ENCODE results near the gene E4F1. TPM values are rescaled to one million over a fixed set of nuclear protein-coding genes. Genes with fewer than 3 reads are reported as not detected.
"Not testable (repeated sequence)": the region's sequence is repeated elsewhere in the genome, so short reads cannot be mapped to it uniquely, and the experiment has no call there.

The E4F1 gene
- total RNA-seq, 1 experiment from 2014 or later, result 21.7 TPM

- DNase-seq (ENCODE audit: extremely low read depth, low read depth), result not testable (repeated sequence)
Measured at GRCh38 chr16:2240331-2240730, 16.9 kb downstream of the E4F1 start.

GRCh38 chr16:2242598-2242997 is 19.2 kb downstream of the E4F1 start:
- DNase-seq (ENCODE audit: extremely low read depth, low read depth), result no peak

GRCh38 chr16:2243031-2243528 is 19.7 kb downstream of the E4F1 start:
- DNase-seq (ENCODE audit: extremely low read depth, low read depth), result no peak

GRCh38 chr16:2243781-2244180 is 20.4 kb downstream of the E4F1 start:
- DNase-seq (ENCODE audit: extremely low read depth, low read depth), result no peak

- no peak for DNase-seq (ENCODE audit: extremely low read depth, low read depth)
Measured at GRCh38 chr16:2244301-2244700, 20.9 kb downstream of the E4F1 start.

- DNase-seq (ENCODE audit: extremely low read depth, low read depth), result no peak
Measured at GRCh38 chr16:2244926-2245795, 21.8 kb downstream of the E4F1 start.

- DNase-seq (ENCODE audit: extremely low read depth, low read depth), result no peak
Measured at GRCh38 chr16:2246301-2246885, 23.0 kb downstream of the E4F1 start.

GRCh38 chr16:2250652-2251295 is 27.4 kb downstream of the E4F1 start:
- no peak for DNase-seq (ENCODE audit: extremely low read depth, low read depth)

GRCh38 chr16:2251296-2252111 is 28.1 kb downstream of the E4F1 start, which contains the start of gene ECI1:
TSS of gene ECI1 (minus strand) at chr16:2251587. CDS start at chr16:2251566, 21 bp downstream.
- DNase-seq (ENCODE audit: extremely low read depth, low read depth), result peak; percentile 95

- no peak for DNase-seq (ENCODE audit: extremely low read depth, low read depth)
Measured at GRCh38 chr16:2252806-2253148, 29.4 kb downstream of the E4F1 start.

GRCh38 chr16:2253293-2253692 is 29.9 kb downstream of the E4F1 start:
- DNase-seq (ENCODE audit: extremely low read depth, low read depth), result no peak

GRCh38 chr16:2256531-2257140 is 33.2 kb downstream of the E4F1 start:
- DNase-seq (ENCODE audit: extremely low read depth, low read depth), result no peak

- DNase-seq (ENCODE audit: extremely low read depth, low read depth), result no peak
Measured at GRCh38 chr16:2257726-2258125, 34.3 kb downstream of the E4F1 start.

- not testable (repeated sequence) for DNase-seq (ENCODE audit: extremely low read depth, low read depth)
Measured at GRCh38 chr16:2258530-2258929, 35.1 kb downstream of the E4F1 start.

GRCh38 chr16:2260250-2260649 is 36.9 kb downstream of the E4F1 start:
- no peak for DNase-seq (ENCODE audit: extremely low read depth, low read depth)

- DNase-seq (ENCODE audit: extremely low read depth, low read depth), result not testable (repeated sequence)
Measured at GRCh38 chr16:2263026-2263425, 39.6 kb downstream of the E4F1 start.

- DNase-seq (ENCODE audit: extremely low read depth, low read depth), result not testable (repeated sequence)
Measured at GRCh38 chr16:2266887-2267286, 43.5 kb downstream of the E4F1 start.

- not testable (repeated sequence) for DNase-seq (ENCODE audit: extremely low read depth, low read depth)
Measured at GRCh38 chr16:2267505-2267912, 44.1 kb downstream of the E4F1 start.

- peak; percentile 90 for DNase-seq (ENCODE audit: extremely low read depth, low read depth)
Measured at GRCh38 chr16:2267913-2268666, 44.7 kb downstream of the E4F1 start, which contains the start of gene RNPS1. TSS of gene RNPS1 (minus strand) at chr16:2268126. CDS start at chr16:2264643, 3,483 bp downstream.

All from NCI-H460 (cell line).